Measurements from ENCODE around the gene PCID2.

Gene PCID2

GRCh38 chr13:113169277-113170272 is 38.9 kb downstream of the PCID2 start:
- H3K4me3 ChIP-seq (ENCODE audit: low read depth, low read length) = no peak overlapping the region
- no peak for TF ChIP-seq CTCF (IDR thresholded peaks at IDR 0.05; ENCODE audit: low read depth, low read length)

- TF ChIP-seq CTCF (IDR thresholded peaks at IDR 0.05; ENCODE audit: low read depth, low read length) = no peak
- no peak overlapping the region for H3K4me3 ChIP-seq (ENCODE audit: low read depth, low read length)
These were observed 40.3 kb downstream of the PCID2 start for GRCh38 chr13:113168211-113168610.

- H3K4me3 ChIP-seq (ENCODE audit: low read depth, low read length) = no peak overlapping the region
- no peak for TF ChIP-seq CTCF (IDR thresholded peaks at IDR 0.05; ENCODE audit: low read depth, low read length)
These were observed 40.9 kb downstream of the PCID2 start for GRCh38 chr13:113167575-113167974.

GRCh38 chr13:113167155-113167554 is 41.3 kb downstream of the PCID2 start:
- TF ChIP-seq CTCF (IDR thresholded peaks at IDR 0.05; ENCODE audit: low read depth, low read length) = no peak
- no peak overlapping the region for H3K4me3 ChIP-seq (ENCODE audit: low read depth, low read length)

GRCh38 chr13:113166681-113167080 is 41.8 kb downstream of the PCID2 start:
- no peak for TF ChIP-seq CTCF (IDR thresholded peaks at IDR 0.05; ENCODE audit: low read depth, low read length)
- H3K4me3 ChIP-seq (ENCODE audit: low read depth, low read length) = no peak overlapping the region

- no peak for TF ChIP-seq CTCF (IDR thresholded peaks at IDR 0.05; ENCODE audit: low read depth, low read length)
These were observed 42.2 kb downstream of the PCID2 start for GRCh38 chr13:113166266-113166665.

GRCh38 chr13:113164492-113164891 is 44.0 kb downstream of the PCID2 start:
- no peak overlapping the region for H3K4me3 ChIP-seq (ENCODE audit: low read depth, low read length)
- TF ChIP-seq CTCF (IDR thresholded peaks at IDR 0.05; ENCODE audit: low read depth, low read length) = no peak

More at GRCh38 chr13:113166266-113166665, 42.2 kb downstream of the PCID2 start:
- no peak overlapping the region for H3K4me3 ChIP-seq (ENCODE audit: low read depth, low read length)
